Hepatocyte (in vitro differentiated cells): ENCODE data around the gene ANKRD28. TPM values are rescaled to one million over a fixed set of nuclear protein-coding genes. Genes with fewer than 3 reads are reported as not detected.

Experiments used
- DNase-seq: peaks from one replicate; pipeline ENCODE4 v3.0.0-alpha.2; 2016; ENCODE audit warnings: low spot score
- H2AFZ ChIP-seq: fragments of 200-600 bp; sonication (generic); 2 replicates; pipeline ENCODE4 v1.6.0; 2016; ENCODE audit warnings: antibody characterized with exemption, mild to moderate bottlenecking
- H3K27ac ChIP-seq: fragments of 200-600 bp; sonication (generic); 2 replicates; pipeline ENCODE4 v1.5.1; 2016; ENCODE audit warnings: mild to moderate bottlenecking
- H3K27me3 ChIP-seq: fragments of 200-600 bp; sonication (generic); 2 replicates; pipeline ENCODE4 v1.6.1; 2016
- H3K36me3 ChIP-seq: fragments of 200-600 bp; sonication (generic); replicated peaks from 2 replicates; pipeline ENCODE4 v1.5.1; 2016; ENCODE audit warnings: low read depth; ENCODE audit not compliant: insufficient read depth
- H3K4me1 ChIP-seq: fragments of 200-600 bp; sonication (generic); 2 replicates; pipeline ENCODE4 v1.5.1; 2016; ENCODE audit warnings: mild to moderate bottlenecking, moderate library complexity; ENCODE audit not compliant: insufficient read depth
- H3K4me2 ChIP-seq: fragments of 200-600 bp; sonication (generic); 2 replicates; pipeline ENCODE4 v1.6.0; 2016
- H3K4me3 ChIP-seq: fragments of 200-600 bp; sonication (generic); 2 replicates; pipeline ENCODE4 v1.5.1; 2016; ENCODE audit warnings: mild to moderate bottlenecking
- H3K79me2 ChIP-seq: fragments of 200-600 bp; sonication (generic); 2 replicates; pipeline ENCODE4 v1.6.0; 2017; ENCODE audit warnings: mild to moderate bottlenecking
- H3K9me2 ChIP-seq: fragments of 200-600 bp; sonication (generic); replicated peaks from 2 replicates; pipeline ENCODE4 v1.6.0; 2017; ENCODE audit warnings: mild to moderate bottlenecking; ENCODE audit not compliant: insufficient read depth
- H3K9me3 ChIP-seq: fragments of 200-600 bp; sonication (generic); 2 replicates; pipeline ENCODE4 v1.5.1; 2016; ENCODE audit warnings: low read depth, mild to moderate bottlenecking
- H4K20me1 ChIP-seq: fragments of 200-600 bp; sonication (generic); 2 replicates; pipeline ENCODE4 v1.6.0; 2016; ENCODE audit warnings: mild to moderate bottlenecking; ENCODE audit not compliant: insufficient read depth, poor library complexity, severe bottlenecking
- CTCF ChIP-seq: fragments of 200-600 bp; sonication (generic); IDR thresholded peaks from 2 replicates; pipeline ENCODE4 v1.5.1; 2016; ENCODE audit warnings: antibody characterized with exemption, mild to moderate bottlenecking; ENCODE audit not compliant: poor library complexity
- EZH2 ChIP-seq: fragments of 200-600 bp; sonication (generic); IDR thresholded peaks from 2 replicates; pipeline ENCODE4 v1.6.1; 2016; ENCODE audit warnings: antibody characterized with exemption, mild to moderate bottlenecking, borderline replicate concordance
- EZH2phosphoT487 ChIP-seq: fragments of 200-600 bp; sonication (generic); IDR thresholded peaks from one replicate; pipeline ENCODE4 v1.6.1; 2018; ENCODE audit warnings: antibody characterized with exemption, mild to moderate bottlenecking, low read depth, moderate library complexity; ENCODE audit not compliant: unreplicated experiment, severe bottlenecking
- WGBS: methylation state at CpG from one replicate; pipeline ENCODE4 v1.1.6; 2016; ENCODE audit warnings: low lambda C conversion rate; ENCODE audit errors: missing lambda C conversion rate; 5-methylcytosine and 5-hydroxymethylcytosine counted together
- polyA plus RNA-seq: library from polyadenylated mRNA; unstranded; fragments of >200 nt; fragmentation: Nextera tagmentation; extraction: Ambion mirVana; gene quantifications from 2 replicates; pipeline ENCODE4 v1.2.1, GENCODE V29; 2016
- total RNA-seq: library from RNA; depleted of rRNA; stranded (reverse); fragments of >200 nt; gene quantifications from 2 replicates; pipeline ENCODE4 v1.2.3, GENCODE V29; 2014

ANKRD28 gene
- total and polyA plus RNA-seq, 2 experiments from 2014 or later, result 12.3 to 40.6 TPM

DNA sequence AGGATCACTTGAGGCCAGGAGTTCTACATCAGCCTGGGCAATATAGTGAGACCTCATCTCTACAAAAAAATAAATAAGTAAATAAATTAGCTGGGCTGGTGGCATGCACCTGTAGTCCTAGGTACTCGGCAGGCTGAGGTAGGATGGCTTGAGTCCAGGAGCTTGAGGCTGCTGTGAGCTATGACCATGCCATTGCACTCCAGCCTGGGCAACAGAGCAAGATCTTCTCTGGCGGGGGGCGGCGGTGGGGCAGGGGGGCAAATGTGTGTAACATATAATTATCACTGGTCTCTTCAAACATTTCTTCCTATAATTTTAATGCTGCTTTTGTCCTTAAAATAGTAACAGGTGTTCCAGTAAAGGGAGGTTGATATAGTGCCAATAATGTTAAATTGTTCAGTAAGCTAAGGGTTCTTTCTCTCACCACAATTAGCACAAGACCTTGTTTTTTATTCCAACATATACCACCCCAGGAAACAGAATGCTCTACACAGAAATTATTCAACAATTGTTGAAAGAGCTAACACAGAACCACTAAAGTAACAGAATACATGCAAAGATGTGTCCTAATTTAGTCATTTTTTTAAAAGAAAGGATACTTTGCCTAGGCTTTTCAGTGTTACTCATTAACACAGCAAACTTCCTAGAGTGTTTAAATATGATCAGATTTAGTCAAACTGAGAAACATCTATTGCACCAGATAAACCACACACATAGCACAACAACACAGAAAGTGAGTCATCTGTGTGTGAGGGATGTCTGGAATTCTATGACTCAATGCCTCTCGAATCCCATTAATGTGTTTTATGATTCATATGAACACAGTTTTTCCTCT lies 29.1 kb downstream of the ANKRD28 start:
- no peaks in the 10 kb centered on the region for H3K9me3 ChIP-seq
- H4K20me1 ChIP-seq, result no peaks in the 10 kb centered on the region
- DNase-seq, result peak; percentile 71
- no peaks in the 10 kb centered on the region for H3K9me2 ChIP-seq
- peaks cover 32% of the 10 kb centered on the region for H3K79me2 ChIP-seq
- peak overlapping the region; percentile 67 for H3K27ac ChIP-seq
- no peak overlapping the region for H2AFZ ChIP-seq
- H3K4me1 ChIP-seq, result peaks cover 7% of the 10 kb centered on the region
- TF ChIP-seq EZH2phosphoT487, result no peak
- 86% methylated on average over 5 of the region's 5 CpGs for WGBS
- no peak overlapping the region for H3K4me2 ChIP-seq
- H3K27me3 ChIP-seq, result no peaks in the 10 kb centered on the region
- no peaks in the 10 kb centered on the region for H3K36me3 ChIP-seq
- no peak overlapping the region for H3K4me3 ChIP-seq

DNA sequence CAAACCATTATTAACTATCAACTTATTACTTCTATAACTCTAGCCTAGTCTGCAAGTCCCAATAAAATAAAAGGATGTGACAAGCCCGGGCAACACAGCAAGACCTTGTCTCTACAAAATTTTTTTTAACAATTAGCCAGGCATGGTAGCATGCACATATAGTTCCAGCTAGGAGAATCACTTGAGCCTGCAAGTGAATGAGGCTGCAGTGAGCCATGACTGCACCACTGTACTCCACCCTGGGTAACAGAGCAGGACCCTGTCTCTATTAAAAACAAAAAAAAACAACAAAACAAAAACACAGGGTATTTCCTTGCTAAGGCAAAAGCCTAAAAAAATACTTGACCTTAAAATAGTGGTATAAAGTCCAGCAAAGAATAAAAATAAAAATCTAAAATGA lies 31.4 kb downstream of the ANKRD28 start:
- TF ChIP-seq CTCF, result no peak
- DNase-seq, result no peak
- H2AFZ ChIP-seq, result no peak overlapping the region
- H3K9me2 ChIP-seq, result no peaks in the 10 kb centered on the region
- peaks cover 7% of the 10 kb centered on the region for H3K4me1 ChIP-seq
- no peak overlapping the region for H3K4me3 ChIP-seq
- no peaks in the 10 kb centered on the region for H4K20me1 ChIP-seq
- no peak overlapping the region for H3K4me2 ChIP-seq
- no peaks in the 10 kb centered on the region for H3K27me3 ChIP-seq
- peaks cover 13% of the 10 kb centered on the region for H3K79me2 ChIP-seq
- no peaks in the 10 kb centered on the region for H3K36me3 ChIP-seq
- 100% methylated on average over 1 of the region's 1 CpG for WGBS
- H3K9me3 ChIP-seq, result no peaks in the 10 kb centered on the region
- no peak overlapping the region for H3K27ac ChIP-seq

GRCh38 chr3:15758295-15758694 lies 39.5 kb downstream of the ANKRD28 start:
- Histone ChIP-seq H3K27me3 (no peaks in the 10 kb centered on the region), H2AFZ (no peak overlapping the region), H3K9me2 (no peaks in the 10 kb centered on the region), H3K4me3 (no peak overlapping the region), H3K4me2 (no peak overlapping the region), H3K79me2 (no peaks in the 10 kb centered on the region), H3K4me1 (no peaks in the 10 kb centered on the region), H3K27ac (peak overlapping the region; percentile 11), H4K20me1 (no peaks in the 10 kb centered on the region), H3K9me3 (no peaks in the 10 kb centered on the region), H3K36me3 (no peaks in the 10 kb centered on the region)
- TF ChIP-seq EZH2phosphoT487 (no peak), EZH2 (no peak), CTCF (no peak)
- no peak for DNase-seq
- WGBS, result 75% methylated on average over 3 of the region's 3 CpGs

- Histone ChIP-seq H3K9me2 (no peaks in the 10 kb centered on the region), H3K79me2 (no peaks in the 10 kb centered on the region), H3K4me3 (no peak overlapping the region), H4K20me1 (no peaks in the 10 kb centered on the region), H3K27me3 (no peaks in the 10 kb centered on the region), H3K4me1 (no peaks in the 10 kb centered on the region), H3K36me3 (no peaks in the 10 kb centered on the region), H3K9me3 (no peaks in the 10 kb centered on the region), H2AFZ (no peak overlapping the region), H3K27ac (no peak overlapping the region), H3K4me2 (no peak overlapping the region)
- TF ChIP-seq EZH2, result no peak
- no peak for TF ChIP-seq CTCF
- no peak for TF ChIP-seq EZH2phosphoT487
- no peak for DNase-seq
- 92% methylated on average over 1 of the region's 1 CpG for WGBS
These were observed 40.0 kb downstream of the ANKRD28 start for GRCh38 chr3:15757824-15758223.
